GM23338 (cell line): Measurements from ENCODE around the gene KIF6. TPM values are rescaled to one million over a fixed set of nuclear protein-coding genes. Genes with fewer than 3 reads are reported as not detected.

Experiments used
- ATAC-seq: fragments of 200-7000 bp; cut with Tn5 transposase; 3 replicates; pipeline ENCODE4 v1.9.1; 2020
- DNase-seq: peaks from one replicate; pipeline ENCODE4 v3.0.0-alpha.2; 2015; ENCODE audit warnings: low spot score
- H2AFZ ChIP-seq: fragments of 200-600 bp; sonication (generic); 2 replicates; pipeline ENCODE4 v1.8.0; 2016; ENCODE audit warnings: antibody characterized with exemption, mild to moderate bottlenecking, moderate library complexity
- H3F3A ChIP-seq: fragments of 200-600 bp; sonication (generic); replicated peaks from 2 replicates; pipeline ENCODE4 v1.8.0; 2017; ENCODE audit warnings: antibody characterized with exemption, mixed run types, low read depth
- H3K27ac ChIP-seq: fragments of 200-600 bp; sonication (generic); 2 replicates; pipeline ENCODE4 v1.6.1; 2016; ENCODE audit warnings: low read depth
- H3K27me3 ChIP-seq: fragments of 200-600 bp; sonication (generic); 2 replicates; pipeline ENCODE4 v1.8.0; 2016; ENCODE audit warnings: mild to moderate bottlenecking, mixed run types, moderate library complexity; ENCODE audit not compliant: insufficient read depth
- H3K36me3 ChIP-seq: fragments of 200-600 bp; sonication (generic); 2 replicates; pipeline ENCODE4 v1.8.0; 2016; ENCODE audit warnings: mild to moderate bottlenecking; ENCODE audit not compliant: insufficient read depth
- H3K4me1 ChIP-seq: fragments of 200-600 bp; sonication (generic); 2 replicates; pipeline ENCODE4 v1.8.0; 2016; ENCODE audit warnings: mild to moderate bottlenecking, moderate library complexity; ENCODE audit not compliant: insufficient read depth
- H3K4me2 ChIP-seq: fragments of 200-600 bp; sonication (generic); 2 replicates; pipeline ENCODE4 v1.7.1; 2017; ENCODE audit warnings: mixed run types
- H3K4me3 ChIP-seq: fragments of 200-600 bp; sonication (generic); 2 replicates; pipeline ENCODE4 v1.6.1; 2016; ENCODE audit warnings: mixed run types
- H3K79me2 ChIP-seq: fragments of 200-600 bp; sonication (generic); replicated peaks from 2 replicates; pipeline ENCODE4 v1.8.0; 2017; ENCODE audit warnings: mild to moderate bottlenecking; ENCODE audit not compliant: insufficient read depth
- H3K9me2 ChIP-seq: fragments of 200-600 bp; sonication (generic); 2 replicates; pipeline ENCODE4 v1.8.0; 2017; ENCODE audit not compliant: insufficient read depth
- H4K20me1 ChIP-seq: fragments of 200-600 bp; sonication (generic); replicated peaks from 2 replicates; pipeline ENCODE4 v1.8.0; 2017; ENCODE audit warnings: mild to moderate bottlenecking; ENCODE audit not compliant: insufficient read depth
- H3K27ac Mint-ChIP-seq: 2 replicates; pipeline ENCODE4 v1.8.0; 2020; ENCODE audit warnings: inconsistent platforms, mild to moderate bottlenecking, moderate library complexity, mixed read lengths
- H3K27me3 Mint-ChIP-seq: 3 replicates; pipeline ENCODE4 v1.8.0; 2022; ENCODE audit warnings: low read depth, mild to moderate bottlenecking, moderate library complexity, mixed read lengths, inconsistent platforms; ENCODE audit not compliant: insufficient read depth, poor library complexity
- H3K36me3 Mint-ChIP-seq: 3 replicates; pipeline ENCODE4 v1.8.0; 2021; ENCODE audit warnings: low read depth, mild to moderate bottlenecking, inconsistent platforms, moderate library complexity, mixed read lengths
- H3K4me1 Mint-ChIP-seq: 3 replicates; pipeline ENCODE4 v1.8.0; 2020; ENCODE audit warnings: mild to moderate bottlenecking, inconsistent platforms, mixed read lengths
- H3K4me3 Mint-ChIP-seq: 3 replicates; pipeline ENCODE4 v1.8.0; 2021; ENCODE audit warnings: moderate library complexity, mild to moderate bottlenecking, inconsistent platforms, mixed read lengths
- H3K9me3 Mint-ChIP-seq: 3 replicates; pipeline ENCODE4 v1.8.0; 2020; ENCODE audit warnings: moderate library complexity, mild to moderate bottlenecking, inconsistent platforms, mixed read lengths
- CREB1 ChIP-seq: fragments of 250-450 bp; sonication (Bioruptor Pico); IDR thresholded peaks from 2 replicates; pipeline ENCODE4 v1.5.0; 2020; ENCODE audit warnings: low read depth, mild to moderate bottlenecking, moderate library complexity
- CTCF ChIP-seq, 2 experiments: fragments of 200-600 bp in 1 of 2; sonication (generic) in 1 of 2; conservative IDR thresholded peaks; 2 replicates each; pipeline versions ENCODE4 v1.5.1 to v1.6.1; 2016 to 2017; ENCODE audit warnings: antibody characterized with exemption in 2 of 2, low read depth in 2 of 2, mild to moderate bottlenecking in 2 of 2, moderate library complexity in 1 of 2
- ETS1 ChIP-seq: IDR thresholded peaks from 2 replicates; pipeline ENCODE4 v1.6.1; 2016; ENCODE audit warnings: antibody characterized with exemption
- EZH2 ChIP-seq: fragments of 200-600 bp; sonication (generic); IDR thresholded peaks from one replicate; pipeline ENCODE4 v1.8.0; 2017; ENCODE audit warnings: antibody characterized with exemption, mild to moderate bottlenecking, low read depth; ENCODE audit not compliant: unreplicated experiment
- EZH2phosphoT487 ChIP-seq: fragments of 200-600 bp; sonication (generic); IDR thresholded peaks from one replicate; pipeline ENCODE4 v1.8.1; 2018; ENCODE audit warnings: antibody characterized with exemption; ENCODE audit not compliant: unreplicated experiment
- JUNB ChIP-seq: IDR thresholded peaks from one replicate; pipeline ENCODE4 v1.6.1; 2016; ENCODE audit warnings: antibody characterized with exemption; ENCODE audit not compliant: unreplicated experiment
- NANOG ChIP-seq: IDR thresholded peaks from 2 replicates; pipeline ENCODE4 v1.6.1; 2016; ENCODE audit warnings: antibody characterized with exemption, borderline replicate concordance
- POLR2AphosphoS5 ChIP-seq: IDR thresholded peaks from 2 replicates; pipeline ENCODE4 v1.6.1; 2016; ENCODE audit warnings: antibody characterized with exemption, low read depth
- REST ChIP-seq: IDR thresholded peaks from one replicate; pipeline ENCODE4 v1.6.1; 2018; ENCODE audit warnings: antibody characterized with exemption; ENCODE audit not compliant: unreplicated experiment
- STAT1 ChIP-seq: IDR thresholded peaks from one replicate; pipeline ENCODE4 v1.6.1; 2016; ENCODE audit warnings: antibody characterized with exemption; ENCODE audit not compliant: unreplicated experiment
- ZNF331 ChIP-seq: fragments of 250-450 bp; sonication (Bioruptor Pico); IDR thresholded peaks from 2 replicates; pipeline ENCODE4 v1.5.0; 2020; ENCODE audit warnings: low read depth, mild to moderate bottlenecking, moderate library complexity
- polyA plus RNA-seq: library from polyadenylated mRNA; unstranded; fragments of >200 nt; fragmentation: Nextera tagmentation; extraction: Ambion mirVana; gene quantifications from 2 replicates; pipeline ENCODE4 v1.2.1, GENCODE V29; 2016
- total RNA-seq: library from RNA; depleted of rRNA; stranded (reverse); fragments of >200 nt; shearing (Covaris generic); gene quantifications from 2 replicates; pipeline ENCODE4 v1.2.3, GENCODE V29; 2014

The KIF6 gene
- total and polyA plus RNA-seq, 2 experiments from 2014 or later: 0.87 to 1.7 TPM

- 0 out of 2 replicates have a peak, but pooled peaks cover 10% of the 10 kb centered on the region for H3K9me2 ChIP-seq
- no peaks in the 10 kb centered on the region for H3K79me2 ChIP-seq
- H4K20me1 ChIP-seq: no peaks in the 10 kb centered on the region
- no peak overlapping the region for H3K4me3 Mint-ChIP-seq
- peaks cover 2% of the 10 kb centered on the region for H3K27me3 Mint-ChIP-seq
- H3K36me3 Mint-ChIP-seq: no peaks in the 10 kb centered on the region
- H3K4me3 ChIP-seq: no peak overlapping the region
- H3F3A ChIP-seq: no peaks in the 10 kb centered on the region
- DNase-seq (no peak), ATAC-seq (no peak)
- peaks cover 15% of the 10 kb centered on the region for H3K4me1 Mint-ChIP-seq
- H3K36me3 ChIP-seq: no peaks in the 10 kb centered on the region
- no peak overlapping the region for H3K4me2 ChIP-seq
- H3K27ac Mint-ChIP-seq: no peak overlapping the region
- H3K9me3 Mint-ChIP-seq: no peaks in the 10 kb centered on the region
- no peaks in the 10 kb centered on the region for H3K27me3 ChIP-seq
- no peak overlapping the region for H3K27ac ChIP-seq
- no peak for TF ChIP-seq POLR2AphosphoS5
- peak overlapping the region; percentile 83 for H2AFZ ChIP-seq
- H3K4me1 ChIP-seq: peaks cover 6% of the 10 kb centered on the region; the same call in 1 of the 2 replicates
These were observed 40.3 kb downstream of the KIF6 start for GRCh38 chr6:39684790-39685488.

- no peaks in the 10 kb centered on the region for H3K36me3 Mint-ChIP-seq
- DNase-seq (no peak), ATAC-seq (no peak)
- peaks cover 2% of the 10 kb centered on the region for H3K27me3 Mint-ChIP-seq
- H2AFZ ChIP-seq: no peak overlapping the region
- H3K36me3 ChIP-seq: no peaks in the 10 kb centered on the region
- no peaks in the 10 kb centered on the region for H3K27me3 ChIP-seq
- no peak overlapping the region for H3K27ac Mint-ChIP-seq
- H4K20me1 ChIP-seq: no peaks in the 10 kb centered on the region
- H3K79me2 ChIP-seq: no peaks in the 10 kb centered on the region
- no peak overlapping the region for H3K4me3 ChIP-seq
- H3K4me2 ChIP-seq: no peak overlapping the region
- H3K27ac ChIP-seq: no peak overlapping the region
- H3K4me1 Mint-ChIP-seq: peaks cover 10% of the 10 kb centered on the region; the same call in 2 of the 3 replicates
- H3K9me2 ChIP-seq: 0 out of 2 replicates have a peak, but pooled peaks cover 10% of the 10 kb centered on the region
- H3K4me1 ChIP-seq: peaks cover under 1% of the 10 kb centered on the region; the same call in 1 of the 2 replicates
- H3K9me3 Mint-ChIP-seq: no peaks in the 10 kb centered on the region
- H3K4me3 Mint-ChIP-seq: no peak overlapping the region
- no peaks in the 10 kb centered on the region for H3F3A ChIP-seq
- TF ChIP-seq EZH2phosphoT487 (no peak), NANOG (no peak), JUNB (no peak), ZNF331 (CRISPR knock-in tag) (no peak), REST (no peak), CTCF (conservative IDR thresholded peaks at IDR 0.05; ENCODE audit: low read depth in 2 of 2) (no peak), ETS1 (no peak), EZH2 (no peak), POLR2AphosphoS5 (no peak), CREB1 (CRISPR knock-in tag) (no peak), STAT1 (no peak)
These were observed 43.5 kb downstream of the KIF6 start for GRCh38 chr6:39681674-39682121.
